ENCODE data around the gene E2F4.

- TF ChIP-seq CTCF (IDR thresholded peaks at IDR 0.05; ENCODE audit: insufficient read depth, low read depth, low read length) (no peak), EZH2 (IDR thresholded peaks at IDR 0.05; ENCODE audit: insufficient read depth, low read length) (no peak)
These were observed 44.0 kb downstream of the E2F4 start for GRCh38 chr16:67235816-67236562.
